Neural crest cell (in vitro differentiated cells): ENCODE measurements around the gene FAM111A. TPM values are rescaled to one million over a fixed set of nuclear protein-coding genes. Genes with fewer than 3 reads are reported as not detected.

Source experiments
- DNase-seq: peaks from one replicate; pipeline ENCODE4 v3.0.0; 2021; ENCODE audit warnings: low read depth, mixed read lengths, low spot score
- H3K27ac Mint-ChIP-seq: one replicate; pipeline ENCODE4 v1.8.0; 2021; ENCODE audit warnings: mild to moderate bottlenecking, mixed read lengths; ENCODE audit not compliant: unreplicated experiment
- H3K27me3 Mint-ChIP-seq: 2 replicates; pipeline ENCODE4 v1.8.0; 2021; ENCODE audit warnings: low read depth, mild to moderate bottlenecking, mixed read lengths
- H3K36me3 Mint-ChIP-seq: 2 replicates; pipeline ENCODE4 v1.8.0; 2021; ENCODE audit warnings: low read depth, mild to moderate bottlenecking, mixed read lengths
- H3K4me1 Mint-ChIP-seq: 2 replicates; pipeline ENCODE4 v1.8.0; 2021; ENCODE audit warnings: mixed read lengths
- H3K4me3 Mint-ChIP-seq: one replicate; pipeline ENCODE4 v1.8.0; 2021; ENCODE audit warnings: mild to moderate bottlenecking, mixed read lengths
- H3K9me3 Mint-ChIP-seq: 2 replicates; pipeline ENCODE4 v1.8.0; 2021; ENCODE audit warnings: mixed read lengths
- total RNA-seq: library from RNA; stranded (reverse); gene quantifications from 2 replicates; pipeline ENCODE4 v1.2.1, GENCODE V29; 2021
- TF ChIP-seq, protein P1 (sequence below): fragments of 200-600 bp; sonication (generic); conservative IDR thresholded peaks from 2 replicates; pipeline ENCODE4 v1.5.0; 2021; ENCODE audit warnings: antibody characterized with exemption, mild to moderate bottlenecking

The FAM111A gene
- total RNA-seq, 1 donor from 2014 or later = 23.4 TPM

DNA sequence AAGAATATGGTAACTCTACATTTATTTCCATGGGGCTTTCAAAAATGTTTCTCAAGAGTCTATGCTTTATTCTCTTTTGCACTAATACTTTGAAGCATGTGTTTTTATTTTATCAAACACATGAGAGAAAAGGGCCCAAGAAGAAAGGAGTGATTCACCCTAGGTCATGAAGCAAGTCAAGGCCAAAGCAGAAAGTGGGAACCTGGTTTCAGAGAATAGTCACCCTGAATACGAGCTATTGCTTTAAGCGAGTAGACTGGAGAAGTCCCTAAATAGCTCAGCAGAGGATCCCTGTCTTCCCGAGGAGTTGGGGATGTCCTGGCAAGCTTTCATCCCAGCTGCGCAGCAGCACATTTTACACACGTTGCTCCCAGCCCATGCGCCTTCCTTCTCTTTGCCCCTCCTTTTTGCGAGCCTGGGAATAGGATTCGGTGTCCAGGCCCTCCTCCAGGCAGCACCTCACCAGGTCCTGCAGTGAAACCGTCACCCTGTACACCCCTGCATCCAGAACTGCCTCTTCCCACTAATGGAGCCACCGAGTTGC lies 51.0 kb downstream of the FAM111A start:
- peaks cover 62% of the 10 kb centered on the region for H3K36me3 Mint-ChIP-seq
- TF ChIP-seq, protein P1, sequence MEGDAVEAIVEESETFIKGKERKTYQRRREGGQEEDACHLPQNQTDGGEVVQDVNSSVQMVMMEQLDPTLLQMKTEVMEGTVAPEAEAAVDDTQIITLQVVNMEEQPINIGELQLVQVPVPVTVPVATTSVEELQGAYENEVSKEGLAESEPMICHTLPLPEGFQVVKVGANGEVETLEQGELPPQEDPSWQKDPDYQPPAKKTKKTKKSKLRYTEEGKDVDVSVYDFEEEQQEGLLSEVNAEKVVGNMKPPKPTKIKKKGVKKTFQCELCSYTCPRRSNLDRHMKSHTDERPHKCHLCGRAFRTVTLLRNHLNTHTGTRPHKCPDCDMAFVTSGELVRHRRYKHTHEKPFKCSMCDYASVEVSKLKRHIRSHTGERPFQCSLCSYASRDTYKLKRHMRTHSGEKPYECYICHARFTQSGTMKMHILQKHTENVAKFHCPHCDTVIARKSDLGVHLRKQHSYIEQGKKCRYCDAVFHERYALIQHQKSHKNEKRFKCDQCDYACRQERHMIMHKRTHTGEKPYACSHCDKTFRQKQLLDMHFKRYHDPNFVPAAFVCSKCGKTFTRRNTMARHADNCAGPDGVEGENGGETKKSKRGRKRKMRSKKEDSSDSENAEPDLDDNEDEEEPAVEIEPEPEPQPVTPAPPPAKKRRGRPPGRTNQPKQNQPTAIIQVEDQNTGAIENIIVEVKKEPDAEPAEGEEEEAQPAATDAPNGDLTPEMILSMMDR = no peak
- DNase-seq = no peak
- H3K4me3 Mint-ChIP-seq = no peak overlapping the region
- H3K27me3 Mint-ChIP-seq = no peaks in the 10 kb centered on the region
- H3K4me1 Mint-ChIP-seq = peaks cover 50% of the 10 kb centered on the region
- no peak overlapping the region for H3K27ac Mint-ChIP-seq
- H3K9me3 Mint-ChIP-seq = no peaks in the 10 kb centered on the region

DNA sequence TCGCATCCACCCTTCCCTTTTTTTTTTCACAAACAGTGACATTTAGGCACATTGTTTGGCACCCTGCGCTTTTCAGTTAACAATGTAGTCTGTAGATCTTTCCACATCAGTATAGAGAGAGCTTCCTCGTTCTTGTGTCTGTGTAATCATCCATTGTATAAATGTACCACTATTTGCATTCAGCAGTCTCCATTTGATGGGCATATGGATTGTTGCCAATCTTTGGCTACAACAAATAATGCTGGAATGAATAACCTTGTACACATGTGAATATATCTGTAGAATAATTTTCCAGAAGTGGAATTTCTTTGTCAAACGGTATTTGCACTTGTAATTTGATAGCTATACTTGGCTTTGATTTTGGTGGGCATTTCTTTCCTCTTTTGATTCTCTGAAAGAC lies 52.9 kb downstream of the FAM111A start:
- Mint-ChIP-seq H3K9me3 (no peaks in the 10 kb centered on the region), H3K27ac (no peak overlapping the region), H3K27me3 (no peaks in the 10 kb centered on the region), H3K4me3 (no peak overlapping the region), H3K36me3 (peaks cover 60% of the 10 kb centered on the region), H3K4me1 (peaks cover 47% of the 10 kb centered on the region)
- no peak for DNase-seq
- TF ChIP-seq, protein P1 = no peak

DNA sequence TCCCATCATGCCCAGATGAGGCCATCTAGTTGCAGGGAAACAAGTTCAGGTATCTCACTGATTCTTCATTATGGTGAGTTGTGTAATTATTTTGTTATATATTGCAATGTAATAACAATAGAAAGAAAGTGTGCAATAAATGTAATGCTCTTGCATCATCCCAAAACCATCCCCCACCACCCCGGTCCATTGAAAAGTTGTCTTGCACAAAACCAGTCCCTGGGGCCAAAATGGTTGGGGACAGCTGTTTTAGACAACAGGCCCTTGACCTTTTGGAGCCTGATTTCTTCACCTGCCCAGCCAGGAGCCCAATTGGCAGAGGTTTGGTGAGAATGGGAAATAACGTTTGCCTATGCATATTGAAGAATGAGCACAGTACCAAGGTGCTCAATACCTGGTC lies 54.1 kb downstream of the FAM111A start:
- no peak overlapping the region for H3K27ac Mint-ChIP-seq
- no peaks in the 10 kb centered on the region for H3K9me3 Mint-ChIP-seq
- TF ChIP-seq, protein P1 = no peak
- no peak overlapping the region for H3K4me3 Mint-ChIP-seq
- peaks cover 47% of the 10 kb centered on the region for H3K4me1 Mint-ChIP-seq
- H3K27me3 Mint-ChIP-seq = no peaks in the 10 kb centered on the region
- peaks cover 64% of the 10 kb centered on the region for H3K36me3 Mint-ChIP-seq
- DNase-seq = no peak

DNA sequence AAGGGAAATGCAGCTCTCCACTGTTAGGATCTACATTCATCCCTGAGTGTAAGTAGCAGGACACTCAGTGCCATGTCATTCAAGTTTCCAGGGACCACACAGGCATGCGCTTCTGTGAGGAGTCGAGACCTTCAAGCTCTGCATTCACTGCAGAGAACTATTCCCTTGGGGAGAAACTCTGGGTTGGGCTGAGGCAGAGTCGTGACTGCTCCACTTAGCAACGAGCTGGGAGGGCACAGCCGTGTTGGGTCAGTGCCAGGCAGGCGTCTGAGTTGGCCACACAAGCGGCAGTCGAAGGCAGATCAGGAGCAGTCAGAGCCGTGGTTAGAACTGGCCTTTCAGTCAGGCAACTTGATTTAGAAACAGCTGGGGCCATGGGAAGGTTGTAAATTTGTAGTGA lies 55.3 kb downstream of the FAM111A start:
- H3K36me3 Mint-ChIP-seq = peaks cover 62% of the 10 kb centered on the region
- H3K27ac Mint-ChIP-seq = peak overlapping the region; percentile 25
- no peaks in the 10 kb centered on the region for H3K27me3 Mint-ChIP-seq
- TF ChIP-seq, protein P1 = no peak
- H3K4me3 Mint-ChIP-seq = peak overlapping the region; percentile 45
- H3K4me1 Mint-ChIP-seq = peaks cover 44% of the 10 kb centered on the region
- H3K9me3 Mint-ChIP-seq = no peaks in the 10 kb centered on the region
- no peak for DNase-seq

DNA sequence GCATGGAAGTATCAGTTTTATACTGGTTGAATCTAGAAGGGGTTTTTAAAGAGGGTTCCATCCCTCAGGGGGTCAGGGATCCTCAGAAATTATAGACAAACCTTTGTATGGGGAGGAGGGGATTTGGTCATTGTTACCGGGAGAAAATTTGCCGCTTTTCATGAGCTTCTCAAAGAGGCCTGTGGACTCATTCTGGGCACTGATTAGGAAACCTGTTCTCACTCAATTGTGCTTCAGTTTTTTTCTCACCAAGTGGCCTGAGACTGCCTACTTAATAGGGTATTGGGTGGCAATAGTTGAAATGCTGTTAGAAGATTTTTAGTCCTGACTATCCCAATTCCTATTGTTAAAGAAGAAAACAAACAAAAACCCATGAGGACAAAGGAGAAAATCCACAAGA lies 56.1 kb downstream of the FAM111A start:
- peaks cover 40% of the 10 kb centered on the region for H3K4me1 Mint-ChIP-seq
- DNase-seq = no peak
- H3K27me3 Mint-ChIP-seq = no peaks in the 10 kb centered on the region
- no peaks in the 10 kb centered on the region for H3K9me3 Mint-ChIP-seq
- TF ChIP-seq, protein P1 = no peak
- H3K36me3 Mint-ChIP-seq = peaks cover 56% of the 10 kb centered on the region
- no peak overlapping the region for H3K27ac Mint-ChIP-seq
- H3K4me3 Mint-ChIP-seq = no peak overlapping the region
